OCI-LY1 (cell line): ENCODE measurements around the gene CTNNA2.

ENCODE experiments used
- CTCF ChIP-seq: fragments of 200-600 bp; sonication (generic), shearing (Covaris generic); IDR thresholded peaks from 2 replicates; pipeline ENCODE4 v1.5.1; 2017; ENCODE audit warnings: mild to moderate bottlenecking, antibody characterized with exemption, low read length, moderate library complexity, mixed read lengths
- EZH2 ChIP-seq: fragments of 200-600 bp; sonication (generic), shearing (Covaris generic); IDR thresholded peaks from 2 replicates; pipeline ENCODE4 v1.8.0; 2017; ENCODE audit warnings: borderline replicate concordance, mixed run types, mild to moderate bottlenecking, antibody characterized with exemption, low read length, moderate library complexity, mixed read lengths

- TF ChIP-seq CTCF (no peak), EZH2 (no peak)
Measured at GRCh38 chr2:79780781-79781180, 267.9 kb downstream of the CTNNA2 start.
